ENCODE data around the gene SFMBT1. TPM values are rescaled to one million over a fixed set of nuclear protein-coding genes. Genes with fewer than 3 reads are reported as not detected.

Gene SFMBT1
- total and polyA plus RNA-seq, 7 experiments from 2014 or later = 9.9 to 47.1 (median 30.5) TPM

DNA sequence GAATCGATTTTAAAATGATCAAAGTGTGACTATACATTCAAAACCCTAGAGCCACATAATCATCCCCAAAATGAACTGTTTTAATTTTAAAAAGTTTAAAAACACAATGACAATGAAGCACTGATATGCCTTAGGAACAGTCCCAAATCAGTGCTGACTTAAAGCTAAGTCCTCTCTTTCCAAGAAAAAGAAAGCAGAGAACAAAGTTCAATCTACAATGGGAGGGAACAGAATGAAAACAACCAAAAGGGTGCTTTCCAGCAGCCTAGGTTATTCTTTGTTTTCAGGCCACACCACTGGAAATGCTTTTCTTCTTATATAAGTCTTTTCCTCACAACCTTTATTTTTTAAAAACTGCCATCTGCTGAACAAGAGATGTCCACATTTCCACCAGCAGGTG lies 141.3 kb downstream of the SFMBT1 start:
- intact Hi-C loops (cut with micrococcal nuclease) = no loop called here
- peaks cover 4 to 31% (median 5%) of the 10 kb centered on the region in 5 donors for H3K36me3 Mint-ChIP-seq

DNA sequence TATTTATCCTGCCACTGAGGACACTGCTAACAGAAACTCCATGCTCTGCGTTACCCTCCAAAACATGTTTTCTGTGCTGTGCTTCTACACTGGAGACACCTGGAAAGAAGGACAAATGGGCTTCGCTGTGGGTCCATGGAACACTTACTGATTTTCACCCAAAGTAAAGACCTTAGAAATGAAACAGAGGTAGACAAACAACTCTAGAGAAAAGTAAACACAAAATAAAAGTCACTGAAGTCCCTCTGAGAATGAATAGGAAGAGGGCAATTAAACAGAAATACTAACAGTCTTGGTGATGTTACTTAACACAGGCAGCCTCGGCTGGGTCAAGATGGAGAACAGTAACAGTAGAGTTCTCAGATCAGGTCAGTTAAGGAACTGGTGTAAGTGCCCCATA lies 141.9 kb downstream of the SFMBT1 start:
- Mint-ChIP-seq H3K9me3 (no peaks in the 10 kb centered on the region), H3K36me3 (peaks cover 4 to 31% (median 5%) of the 10 kb centered on the region in 5 donors), H3K4me1 (no peaks in the 10 kb centered on the region), H3K27me3 (no peaks in the 10 kb centered on the region), H3K4me3 (no peak overlapping the region), H3K27ac (peak overlapping the region in 2 of 9 donors; percentile 4 to 53)
- Histone ChIP-seq H3K36me3 (ENCODE audit: control insufficient read depth in 2 of 3, insufficient read depth in 3 of 3, low read length in 3 of 3) (peaks cover 0 to 19% (median 0%) of the 10 kb centered on the region in 3 experiments), H3K27me3 (ENCODE audit: control insufficient read depth in 2 of 2, insufficient read depth in 2 of 2, low read length in 2 of 2) (no peaks in the 10 kb centered on the region), H3K9me3 (ENCODE audit: control insufficient read depth in 2 of 3, low read length in 3 of 3) (no peaks in the 10 kb centered on the region), H3K27ac (ENCODE audit: low read depth, low read length) (no peak overlapping the region), H3K4me1 (ENCODE audit: control insufficient read depth in 2 of 2, insufficient read depth in 2 of 2, low read length in 2 of 2) (no peaks in the 10 kb centered on the region), H3K4me3 (ENCODE audit: low read length) (no peak overlapping the region)
- ChIA-PET POLR2A (interaction anchor here (1.5 kb wide), 1 partner anchor 10 kb away, joined by 5 read pairs; no protein-coding TSS in a partner anchor), CTCF (no interaction called here)
- intact Hi-C loops (cut with micrococcal nuclease) = no loop called here
- ATAC-seq (no peak), DNase-seq (no peak)

More for the DNA sequence above, 141.3 kb downstream of the SFMBT1 start:
- H3K4me3 ChIP-seq (ENCODE audit: low read length) = no peak overlapping the region
- ATAC-seq (no peak), DNase-seq (no peak)
- H3K27ac ChIP-seq (ENCODE audit: low read depth, low read length) = no peak overlapping the region
- POLR2A ChIA-PET = interaction anchor here (1.5 kb wide), 1 partner anchor 11 kb away, joined by 5 read pairs; no protein-coding TSS in a partner anchor
- H3K9me3 ChIP-seq (ENCODE audit: control insufficient read depth in 2 of 3, low read length in 3 of 3) = no peaks in the 10 kb centered on the region
- H3K36me3 ChIP-seq (ENCODE audit: control insufficient read depth in 2 of 3, insufficient read depth in 3 of 3, low read length in 3 of 3) = peaks cover 0 to 19% (median 0%) of the 10 kb centered on the region in 3 experiments
- H3K27me3 ChIP-seq (ENCODE audit: control insufficient read depth in 2 of 2, insufficient read depth in 2 of 2, low read length in 2 of 2) = no peaks in the 10 kb centered on the region
- H3K27ac Mint-ChIP-seq = peak overlapping the region in 3 of 9 donors; percentile 4 to 74 (median 69)
- H3K4me1 ChIP-seq (ENCODE audit: control insufficient read depth in 2 of 2, insufficient read depth in 2 of 2, low read length in 2 of 2) = no peaks in the 10 kb centered on the region
- no peaks in the 10 kb centered on the region for H3K9me3 Mint-ChIP-seq
- no peaks in the 10 kb centered on the region for H3K4me1 Mint-ChIP-seq
- CTCF ChIA-PET = no interaction called here
- no peaks in the 10 kb centered on the region for H3K27me3 Mint-ChIP-seq
- no peak overlapping the region for H3K4me3 Mint-ChIP-seq

DNA sequence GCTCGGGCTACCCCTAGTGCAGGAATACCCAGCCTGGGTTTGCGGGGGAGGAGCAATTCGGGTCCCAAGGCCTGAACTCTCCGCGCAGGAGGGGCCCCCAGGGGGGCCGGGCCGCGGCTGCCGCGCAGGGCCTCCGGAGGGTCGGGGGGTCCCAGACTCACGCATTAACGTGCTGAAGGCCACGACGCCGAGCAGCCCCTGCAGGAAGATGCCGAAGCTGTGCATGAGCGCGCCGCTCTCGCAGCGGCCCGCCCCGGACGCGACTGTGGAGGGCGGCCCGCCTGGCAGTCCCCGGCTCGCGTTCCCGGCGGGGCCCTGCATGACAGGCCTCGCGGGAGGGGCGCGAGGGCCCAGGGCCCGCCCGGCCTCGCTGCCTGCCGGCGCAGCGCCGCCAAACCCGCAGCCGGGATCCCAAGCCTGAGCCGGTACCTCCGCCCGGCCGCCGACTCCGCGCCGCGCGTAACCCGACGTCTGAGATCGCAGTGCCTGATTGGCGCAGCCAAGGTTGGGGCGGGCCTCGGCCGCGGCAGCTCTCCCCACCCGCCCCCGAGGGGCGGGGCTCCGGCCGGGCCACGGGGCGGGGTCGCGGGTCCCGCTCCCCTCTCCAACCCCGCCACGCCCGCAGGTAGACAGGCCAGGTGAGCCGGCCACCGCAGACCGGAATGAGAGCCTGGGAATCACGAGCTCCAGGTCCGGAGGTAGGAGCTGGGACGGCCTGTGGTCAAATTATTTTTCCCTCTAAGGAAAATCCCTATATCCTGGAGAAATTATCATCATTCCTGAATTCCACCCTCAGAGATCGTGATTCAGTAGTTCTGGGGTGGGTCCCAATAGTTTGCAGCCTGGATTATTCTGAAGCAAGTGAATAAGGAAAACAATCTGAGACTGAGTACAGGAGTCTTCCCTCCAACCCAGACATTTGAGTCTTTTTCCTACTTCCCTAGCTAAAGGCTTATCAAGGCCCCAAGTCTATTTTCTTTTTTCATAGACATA lies 148.4 kb downstream of the SFMBT1 start, which contains the start of gene STIMATE:
TSS of gene STIMATE (minus strand) at position 419 of the 993 bp plus-strand sequence. CDS start at position 321, 98 bp downstream.
- Mint-ChIP-seq H3K4me1 (peaks cover 37 to 51% (median 45%) of the 10 kb centered on the region in 7 donors), H3K27ac (peak within 1 kb of the TSS; percentile 44 to 97 (median 86)), H3K4me3 (peak within 1 kb of the TSS; percentile 90 to 99 (median 95)), H3K36me3 (no peaks in the 10 kb centered on the region), H3K27me3 (no peaks in the 10 kb centered on the region), H3K9me3 (peaks cover 0 to 1% (median 0%) of the 10 kb centered on the region in 11 donors)
- ChIA-PET CTCF (no interaction called here), POLR2A (interaction anchor here (0.6 to 1.2 kb wide), 3 partner anchors 84 to 148 kb away, joined by 3 to 5 read pairs (median 4); partner anchors contain the start of gene SFMBT1)
- peak within 1 kb of the TSS; percentile 85 for H3K4me3 ChIP-seq (ENCODE audit: low read length)
- intact Hi-C loops (cut with micrococcal nuclease) = loop anchor here (1.0 to 5.0 kb wide), 9 partner anchors 127 to 450 kb away; partner anchors contain the start of genes NEK4 (in 2 of the 2), SFMBT1 (in 2 of the 2), DCP1A (in 1 of the 2) and GLT8D1 (in 1 of the 2)
- peak; percentile 77 to 89 (median 86) for DNase-seq
- no peaks in the 10 kb centered on the region for H3K36me3 ChIP-seq (ENCODE audit: control insufficient read depth in 2 of 3, insufficient read depth in 3 of 3, low read length in 3 of 3)
- H3K4me1 ChIP-seq (ENCODE audit: control insufficient read depth in 2 of 2, insufficient read depth in 2 of 2, low read length in 2 of 2) = peaks cover 16 to 23% of the 10 kb centered on the region in 2 donors
- H3K27ac ChIP-seq (ENCODE audit: low read depth, low read length) = peak within 1 kb of the TSS; percentile 72
- no peaks in the 10 kb centered on the region for H3K27me3 ChIP-seq (ENCODE audit: control insufficient read depth in 2 of 2, insufficient read depth in 2 of 2, low read length in 2 of 2)
- ATAC-seq = peak; percentile 97
- H3K9me3 ChIP-seq (ENCODE audit: control insufficient read depth in 2 of 3, low read length in 3 of 3) = no peaks in the 10 kb centered on the region

DNA sequence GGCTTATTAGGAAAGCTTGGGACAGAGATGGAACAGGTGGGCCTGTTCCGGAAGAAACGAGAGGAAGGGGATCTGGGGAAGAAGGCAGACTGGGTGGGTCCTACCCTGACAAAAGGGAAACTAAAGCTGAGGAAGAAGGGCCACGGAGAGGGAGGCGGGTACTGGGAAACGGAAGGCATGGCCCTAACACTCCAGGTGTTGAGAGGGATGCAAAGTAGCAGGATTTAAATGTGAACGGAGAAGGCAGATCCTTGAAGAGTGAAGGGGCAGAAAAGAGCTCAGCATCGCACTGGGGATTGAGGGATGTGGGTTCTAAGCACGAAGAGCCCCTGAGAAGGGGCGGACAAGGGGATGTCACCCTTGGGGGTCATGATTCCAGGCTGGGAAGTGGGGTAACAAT lies 149.3 kb downstream of the SFMBT1 start:
- H3K27me3 Mint-ChIP-seq = no peaks in the 10 kb centered on the region
- POLR2A ChIA-PET = interaction anchor here (0.8 to 1.0 kb wide), 2 partner anchors 9 to 141 kb away, joined by 3 read pairs; no protein-coding TSS in a partner anchor

DNA sequence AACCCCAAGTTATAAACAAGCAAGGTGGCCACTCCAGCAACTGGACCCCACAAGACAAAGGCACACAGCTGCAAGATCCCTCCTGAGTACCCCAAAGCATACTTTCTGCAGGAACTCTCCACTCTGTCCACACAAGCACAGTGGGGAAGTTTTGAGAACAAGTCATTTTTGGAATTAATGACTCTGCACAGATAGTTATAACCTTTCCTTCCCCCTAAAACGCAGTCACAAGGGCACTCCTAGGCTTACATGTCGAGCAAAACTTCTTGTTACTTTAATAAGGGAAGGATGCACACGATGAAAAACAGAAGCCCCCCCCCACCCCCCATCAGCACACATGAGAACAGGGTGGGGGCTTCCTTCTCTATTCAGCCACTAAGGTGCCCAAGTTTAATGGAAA lies 149.7 kb downstream of the SFMBT1 start:
- POLR2A ChIA-PET = interaction anchor here (0.8 to 1.0 kb wide), 2 partner anchors 9 to 141 kb away, joined by 3 read pairs; no protein-coding TSS in a partner anchor
- peaks cover 28 to 29% of the 10 kb centered on the region in 2 donors for H3K4me1 ChIP-seq (ENCODE audit: control insufficient read depth in 2 of 2, insufficient read depth in 2 of 2, low read length in 2 of 2)

More for the DNA sequence above, 149.3 kb downstream of the SFMBT1 start:
- Mint-ChIP-seq H3K4me3 (peak overlapping the region; percentile 90 to 99 (median 95)), H3K36me3 (no peaks in the 10 kb centered on the region), H3K27ac (peak overlapping the region; percentile 44 to 97 (median 86)), H3K4me1 (peaks cover 43 to 59% (median 53%) of the 10 kb centered on the region in 7 donors), H3K9me3 (peaks cover 0 to 1% (median 0%) of the 10 kb centered on the region in 11 donors)
- CTCF ChIA-PET = no interaction called here
- ATAC-seq = no peak
- Histone ChIP-seq H3K4me3 (ENCODE audit: low read length) (peak overlapping the region; percentile 85), H3K9me3 (ENCODE audit: control insufficient read depth in 2 of 3, low read length in 3 of 3) (no peaks in the 10 kb centered on the region), H3K27ac (ENCODE audit: low read depth, low read length) (peak overlapping the region; percentile 72), H3K27me3 (ENCODE audit: control insufficient read depth in 2 of 2, insufficient read depth in 2 of 2, low read length in 2 of 2) (no peaks in the 10 kb centered on the region), H3K4me1 (ENCODE audit: control insufficient read depth in 2 of 2, insufficient read depth in 2 of 2, low read length in 2 of 2) (peaks cover 24 to 28% of the 10 kb centered on the region in 2 donors), H3K36me3 (ENCODE audit: control insufficient read depth in 2 of 3, insufficient read depth in 3 of 3, low read length in 3 of 3) (no peaks in the 10 kb centered on the region)
- intact Hi-C loops (cut with micrococcal nuclease) = loop anchor here (1.0 to 5.0 kb wide), 9 partner anchors 126 to 451 kb away; partner anchors contain the start of genes NEK4 (in 2 of the 2), SFMBT1 (in 2 of the 2), DCP1A (in 1 of the 2) and GLT8D1 (in 1 of the 2)
- DNase-seq = no peak

DNA sequence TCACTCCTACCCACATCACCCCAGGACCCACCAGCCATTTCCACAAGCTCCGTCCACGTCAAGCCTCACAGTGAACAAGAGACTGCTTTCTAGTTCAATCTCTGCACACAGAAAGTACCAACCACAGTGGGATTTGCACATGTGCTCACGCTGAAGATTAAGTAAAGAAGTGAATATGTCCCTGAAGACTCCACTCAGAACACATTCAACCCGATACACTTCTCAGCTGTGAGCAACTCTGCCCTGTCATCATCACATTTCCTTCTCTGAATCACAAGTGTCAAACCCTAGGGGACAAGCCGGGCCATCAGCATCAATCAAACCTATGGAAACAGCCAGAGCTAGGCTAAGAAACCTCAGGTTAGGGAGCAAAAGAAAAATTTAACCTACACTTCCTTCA lies 150.5 kb downstream of the SFMBT1 start:
- no peaks in the 10 kb centered on the region for H3K36me3 ChIP-seq (ENCODE audit: control insufficient read depth in 2 of 3, insufficient read depth in 3 of 3, low read length in 3 of 3)
- Mint-ChIP-seq H3K4me1 (peaks cover 45 to 61% (median 55%) of the 10 kb centered on the region in 7 donors), H3K27ac (peak overlapping the region in 8 of 9 donors; percentile 16 to 89 (median 80)), H3K9me3 (peaks cover 0 to 1% (median 0%) of the 10 kb centered on the region in 11 donors), H3K36me3 (peaks cover 0 to 3% (median 0%) of the 10 kb centered on the region in 5 donors), H3K27me3 (no peaks in the 10 kb centered on the region), H3K4me3 (peak overlapping the region; percentile 90 to 99 (median 95))
- POLR2A ChIA-PET = interaction anchor here (1.0 kb wide), 1 partner anchor 18 kb away, joined by 3 read pairs; no protein-coding TSS in a partner anchor
- H3K4me3 ChIP-seq (ENCODE audit: low read length) = no peak overlapping the region
- ATAC-seq (no peak), DNase-seq (no peak)
- CTCF ChIA-PET = interaction anchor here (1.3 kb wide), 1 partner anchor 10 kb away, joined by 4 read pairs; no protein-coding TSS in a partner anchor
- intact Hi-C loops (cut with micrococcal nuclease) = loop anchor here in 1 of 2 donors (5.0 kb wide), 2 partner anchors 188 to 208 kb away; partner anchors contain the start of genes GLT8D1, GNL3, PBRM1 and SPCS1
- H3K4me1 ChIP-seq (ENCODE audit: control insufficient read depth in 2 of 2, insufficient read depth in 2 of 2, low read length in 2 of 2) = peaks cover 28 to 29% of the 10 kb centered on the region in 2 donors
- H3K9me3 ChIP-seq (ENCODE audit: control insufficient read depth in 2 of 3, low read length in 3 of 3) = no peaks in the 10 kb centered on the region
- H3K27ac ChIP-seq (ENCODE audit: low read depth, low read length) = peak overlapping the region; percentile 8
- no peaks in the 10 kb centered on the region for H3K27me3 ChIP-seq (ENCODE audit: control insufficient read depth in 2 of 2, insufficient read depth in 2 of 2, low read length in 2 of 2)

More for the DNA sequence above, 149.7 kb downstream of the SFMBT1 start:
- no peak for DNase-seq
- CTCF ChIA-PET = no interaction called here
- H3K4me3 Mint-ChIP-seq = peak overlapping the region; percentile 90 to 99 (median 95)
- H3K36me3 Mint-ChIP-seq = no peaks in the 10 kb centered on the region
- Histone ChIP-seq H3K9me3 (ENCODE audit: control insufficient read depth in 2 of 3, low read length in 3 of 3) (no peaks in the 10 kb centered on the region), H3K27me3 (ENCODE audit: control insufficient read depth in 2 of 2, insufficient read depth in 2 of 2, low read length in 2 of 2) (no peaks in the 10 kb centered on the region), H3K4me3 (ENCODE audit: low read length) (peak overlapping the region; percentile 85), H3K27ac (ENCODE audit: low read depth, low read length) (peak overlapping the region; percentile 72), H3K36me3 (ENCODE audit: control insufficient read depth in 2 of 3, insufficient read depth in 3 of 3, low read length in 3 of 3) (no peaks in the 10 kb centered on the region)
- no peak for ATAC-seq
- intact Hi-C loops (cut with micrococcal nuclease) = loop anchor here (2.0 to 5.0 kb wide), 4 partner anchors 125 to 209 kb away; partner anchors contain the start of genes GLT8D1 (in 1 of the 2), GNL3 (in 1 of the 2), NEK4 (in 1 of the 2) and PBRM1 (in 1 of the 2)
- no peaks in the 10 kb centered on the region for H3K27me3 Mint-ChIP-seq
- H3K27ac Mint-ChIP-seq = peak overlapping the region in 8 of 9 donors; percentile 78 to 97 (median 87)
- peaks cover 0 to 1% (median 0%) of the 10 kb centered on the region in 11 donors for H3K9me3 Mint-ChIP-seq
- H3K4me1 Mint-ChIP-seq = peaks cover 45 to 60% (median 54%) of the 10 kb centered on the region in 7 donors
